ENCODE data around the gene GLDN. TPM values are rescaled to one million over a fixed set of nuclear protein-coding genes. Genes with fewer than 3 reads are reported as not detected.

GLDN gene
- total RNA-seq, 2 donors from 2014 or later, result 1.2 to 1.4 TPM

- Histone ChIP-seq H3K36me3 (no peaks in the 10 kb centered on the region), H3K27me3 (replicated peaks; ENCODE audit: insufficient read depth) (peaks cover 4% of the 10 kb centered on the region), H3K4me3 (no peak overlapping the region), H3K27ac (no peak overlapping the region), H3K4me1 (replicated peaks) (no peaks in the 10 kb centered on the region), H3K9me3 (no peaks in the 10 kb centered on the region)
- intact Hi-C loops (cut with DNase I), result no loop called here
- WGBS, result 97% methylated on average over 4 of the region's 4 CpGs
- TF ChIP-seq POLR2AphosphoS5 (IDR thresholded peaks at IDR 0.05) (no peak), POLR2A (IDR thresholded peaks at IDR 0.05) (no peak), CTCF (IDR thresholded peaks at IDR 0.05) (no peak)
- no peak for DNase-seq (ENCODE audit: low spot score)
Observed at GRCh38 chr15:51343466-51343865, 2.0 kb downstream of the GLDN start.

GRCh38 chr15:51346136-51346535 is 4.7 kb downstream of the GLDN start:
- DNase-seq (ENCODE audit: low spot score), result no peak
- Histone ChIP-seq H3K4me1 (replicated peaks) (no peaks in the 10 kb centered on the region), H3K27ac (no peak overlapping the region), H3K27me3 (replicated peaks; ENCODE audit: insufficient read depth) (no peaks in the 10 kb centered on the region), H3K9me3 (no peaks in the 10 kb centered on the region), H3K4me3 (no peak overlapping the region), H3K36me3 (no peaks in the 10 kb centered on the region)
- TF ChIP-seq CTCF (IDR thresholded peaks at IDR 0.05), result no peak
- TF ChIP-seq POLR2AphosphoS5 (IDR thresholded peaks at IDR 0.05), result no peak
- TF ChIP-seq POLR2A (IDR thresholded peaks at IDR 0.05), result no peak
- intact Hi-C loops (cut with DNase I), result no loop called here
- WGBS, result 55% methylated on average over 3 of the region's 3 CpGs

- Histone ChIP-seq H3K9me3 (no peaks in the 10 kb centered on the region), H3K4me3 (no peak overlapping the region), H3K4me1 (replicated peaks) (no peaks in the 10 kb centered on the region), H3K27ac (no peak overlapping the region), H3K27me3 (replicated peaks; ENCODE audit: insufficient read depth) (no peaks in the 10 kb centered on the region), H3K36me3 (no peaks in the 10 kb centered on the region)
- 65% methylated on average over 5 of the region's 5 CpGs for WGBS
- intact Hi-C loops (cut with DNase I), result no loop called here
- TF ChIP-seq POLR2AphosphoS5 (IDR thresholded peaks at IDR 0.05), result no peak
- TF ChIP-seq CTCF (IDR thresholded peaks at IDR 0.05), result no peak
- TF ChIP-seq POLR2A (IDR thresholded peaks at IDR 0.05), result no peak
- DNase-seq (ENCODE audit: low spot score), result no peak
Observed at GRCh38 chr15:51348688-51349087, 7.2 kb downstream of the GLDN start.

- no peak for DNase-seq (ENCODE audit: low spot score)
Observed at GRCh38 chr15:51349156-51349844, 7.8 kb downstream of the GLDN start.

More at GRCh38 chr15:51349156-51349844, 7.8 kb downstream of the GLDN start:
- WGBS, result 32% methylated on average over 4 of the region's 4 CpGs
- Histone ChIP-seq H3K27ac (no peak overlapping the region), H3K27me3 (replicated peaks; ENCODE audit: insufficient read depth) (no peaks in the 10 kb centered on the region), H3K36me3 (no peaks in the 10 kb centered on the region), H3K9me3 (no peaks in the 10 kb centered on the region), H3K4me1 (replicated peaks) (no peaks in the 10 kb centered on the region), H3K4me3 (no peak overlapping the region)
- TF ChIP-seq POLR2A (IDR thresholded peaks at IDR 0.05), result no peak
- no peak for TF ChIP-seq POLR2AphosphoS5 (IDR thresholded peaks at IDR 0.05)
- TF ChIP-seq CTCF (IDR thresholded peaks at IDR 0.05), result no peak
- intact Hi-C loops (cut with DNase I), result no loop called here

Measured in prostate gland (tissue), 2 donors.